ENCODE data around the gene U2SURP. TPM values are rescaled to one million over a fixed set of nuclear protein-coding genes. Genes with fewer than 3 reads are reported as not detected.
"Not testable (repeated sequence)": the region's sequence is repeated elsewhere in the genome, so short reads cannot be mapped to it uniquely, and the experiment has no call there.

The U2SURP gene
- total and polyA plus RNA-seq, 2 donors (not counting 1 experiment from before 2014, with no cell fraction given), result 39.1 to 44.8 TPM

GRCh38 chr3:143070977-143071551 is 69.7 kb downstream of the U2SURP start:
- H2AFZ ChIP-seq (ENCODE audit: low read length), result no peak overlapping the region
- H3K9me3 ChIP-seq (ENCODE audit: control insufficient read depth, insufficient read depth, low read depth, low read length), result no peaks in the 10 kb centered on the region
- H3K4me2 ChIP-seq (ENCODE audit: extremely low read depth, insufficient read depth, low read length), result no peak overlapping the region

GRCh38 chr3:143071776-143072175 is 70.4 kb downstream of the U2SURP start:
- Histone ChIP-seq H3K4me1 (ENCODE audit: control insufficient read depth, extremely low read depth, insufficient read depth, low read length) (peaks cover 4% of the 10 kb centered on the region), H3K36me3 (ENCODE audit: control insufficient read depth, insufficient read depth, low read length) (no peaks in the 10 kb centered on the region), H3K4me3 (replicated peaks in 1 of 4; ENCODE audit: control extremely low read depth in 1 of 4, insufficient read depth in 1 of 4, low read depth in 3 of 4, low read length in 4 of 4) (no peak overlapping the region), H2AFZ (ENCODE audit: low read length) (no peak overlapping the region), H3K27ac (ENCODE audit: insufficient read depth, low read length) (no peak overlapping the region), H3K9me3 (ENCODE audit: control insufficient read depth, insufficient read depth, low read depth, low read length) (no peaks in the 10 kb centered on the region), H3K79me2 (ENCODE audit: control insufficient read depth, insufficient read depth, low read length) (no peaks in the 10 kb centered on the region), H4K20me1 (ENCODE audit: control insufficient read depth, extremely low read depth, insufficient read depth, low read length) (no peaks in the 10 kb centered on the region), H3K4me2 (ENCODE audit: extremely low read depth, insufficient read depth, low read length) (no peak overlapping the region), H3K27me3 (ENCODE audit: control insufficient read depth, insufficient read depth, low read length) (no peaks in the 10 kb centered on the region), H3K9ac (ENCODE audit: insufficient read depth, low read length) (no peak overlapping the region)
- TF ChIP-seq EZH2 (IDR thresholded peaks at IDR 0.05; ENCODE audit: low read length, missing control alignments), result no peak
- TF ChIP-seq, protein P1, sequence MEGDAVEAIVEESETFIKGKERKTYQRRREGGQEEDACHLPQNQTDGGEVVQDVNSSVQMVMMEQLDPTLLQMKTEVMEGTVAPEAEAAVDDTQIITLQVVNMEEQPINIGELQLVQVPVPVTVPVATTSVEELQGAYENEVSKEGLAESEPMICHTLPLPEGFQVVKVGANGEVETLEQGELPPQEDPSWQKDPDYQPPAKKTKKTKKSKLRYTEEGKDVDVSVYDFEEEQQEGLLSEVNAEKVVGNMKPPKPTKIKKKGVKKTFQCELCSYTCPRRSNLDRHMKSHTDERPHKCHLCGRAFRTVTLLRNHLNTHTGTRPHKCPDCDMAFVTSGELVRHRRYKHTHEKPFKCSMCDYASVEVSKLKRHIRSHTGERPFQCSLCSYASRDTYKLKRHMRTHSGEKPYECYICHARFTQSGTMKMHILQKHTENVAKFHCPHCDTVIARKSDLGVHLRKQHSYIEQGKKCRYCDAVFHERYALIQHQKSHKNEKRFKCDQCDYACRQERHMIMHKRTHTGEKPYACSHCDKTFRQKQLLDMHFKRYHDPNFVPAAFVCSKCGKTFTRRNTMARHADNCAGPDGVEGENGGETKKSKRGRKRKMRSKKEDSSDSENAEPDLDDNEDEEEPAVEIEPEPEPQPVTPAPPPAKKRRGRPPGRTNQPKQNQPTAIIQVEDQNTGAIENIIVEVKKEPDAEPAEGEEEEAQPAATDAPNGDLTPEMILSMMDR (conservative IDR thresholded peaks at IDR 0.05 in 1 of 2, IDR thresholded peaks at IDR 0.05 in 1 of 2; ENCODE audit: low read depth in 1 of 2, low read length in 2 of 2), result no peak
- no peak for DNase-seq (ENCODE audit: low read depth in 2 of 2)

More at GRCh38 chr3:143070977-143071551, 69.7 kb downstream of the U2SURP start:
- Histone ChIP-seq H3K36me3 (ENCODE audit: control insufficient read depth, insufficient read depth, low read length) (no peaks in the 10 kb centered on the region), H3K27ac (ENCODE audit: insufficient read depth, low read length) (no peak overlapping the region), H3K4me3 (replicated peaks in 1 of 4; ENCODE audit: control extremely low read depth in 1 of 4, insufficient read depth in 1 of 4, low read depth in 3 of 4, low read length in 4 of 4) (no peak overlapping the region), H3K4me1 (ENCODE audit: control insufficient read depth, extremely low read depth, insufficient read depth, low read length) (peaks cover 4% of the 10 kb centered on the region), H4K20me1 (ENCODE audit: control insufficient read depth, extremely low read depth, insufficient read depth, low read length) (no peaks in the 10 kb centered on the region), H3K79me2 (ENCODE audit: control insufficient read depth, insufficient read depth, low read length) (no peaks in the 10 kb centered on the region), H3K27me3 (ENCODE audit: control insufficient read depth, insufficient read depth, low read length) (no peaks in the 10 kb centered on the region), H3K9ac (ENCODE audit: insufficient read depth, low read length) (no peak overlapping the region)
- peak; percentile 62 to 80 for DNase-seq (ENCODE audit: low read depth in 2 of 2)
- TF ChIP-seq, protein P1 (conservative IDR thresholded peaks at IDR 0.05 in 1 of 2, IDR thresholded peaks at IDR 0.05 in 1 of 2; ENCODE audit: low read depth in 1 of 2, low read length in 2 of 2), result no peak
- no peak for TF ChIP-seq EZH2 (IDR thresholded peaks at IDR 0.05; ENCODE audit: low read length, missing control alignments)

DNA sequence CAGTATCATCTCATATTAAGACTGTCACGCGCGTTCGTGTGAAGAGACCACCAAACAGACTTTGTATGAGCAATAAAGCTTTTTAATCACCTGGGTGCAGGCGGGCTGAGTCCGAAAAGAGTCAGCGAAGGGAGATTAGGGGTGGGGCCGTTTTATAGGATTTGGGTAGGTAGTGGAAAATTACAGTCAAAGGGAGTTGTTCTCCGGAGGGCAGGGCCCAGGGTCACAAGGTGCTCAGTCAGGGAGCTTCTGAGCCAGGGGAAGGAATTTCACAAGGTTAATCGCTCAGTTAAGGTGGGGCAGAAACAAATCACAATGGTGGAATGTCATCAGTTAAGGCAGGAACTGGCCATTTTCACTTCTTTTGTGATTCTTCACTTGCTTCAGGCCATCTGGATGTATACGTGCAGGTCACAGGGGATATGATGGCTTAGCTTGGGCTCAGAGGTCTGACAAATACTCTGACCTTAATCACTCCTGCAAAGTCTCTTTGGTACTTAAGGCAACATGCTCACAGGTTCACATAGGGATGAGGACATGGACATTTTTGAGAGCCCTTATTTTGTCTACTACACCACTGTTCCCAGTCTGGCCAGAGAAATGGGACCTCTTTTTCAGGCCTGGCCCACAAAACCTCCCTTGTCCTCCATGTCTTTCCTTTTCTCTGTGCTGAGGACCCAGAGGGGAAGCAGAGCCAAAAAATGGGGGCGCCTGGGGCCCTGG is 71.1 kb downstream of the U2SURP start:
- H3K36me3 ChIP-seq (ENCODE audit: control insufficient read depth, insufficient read depth, low read length); H2AFZ ChIP-seq (ENCODE audit: low read length): not testable (repeated sequence)

DNA sequence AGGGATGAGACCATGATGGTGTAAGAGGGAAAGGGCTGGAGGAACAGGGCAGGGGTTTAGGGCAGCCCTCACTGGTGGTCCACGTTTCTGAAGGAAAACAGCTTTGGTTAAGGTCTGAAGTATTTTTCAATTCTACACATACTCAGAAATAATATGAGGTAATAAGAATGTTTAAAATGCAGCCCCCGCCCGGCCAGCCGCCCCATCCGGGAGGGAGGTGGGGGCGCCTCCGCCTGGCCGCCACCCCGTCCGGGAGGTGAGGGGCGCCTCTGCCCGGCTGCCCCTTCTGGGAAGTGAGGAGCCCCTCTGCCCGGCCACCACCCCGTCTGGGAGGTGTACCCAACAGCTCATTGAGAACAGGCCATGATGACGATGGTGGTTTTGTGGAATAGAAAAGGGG is 72.2 kb downstream of the U2SURP start:
- not testable (repeated sequence) for H4K20me1 ChIP-seq (ENCODE audit: control insufficient read depth, extremely low read depth, insufficient read depth, low read length); DNase-seq (ENCODE audit: low read depth in 2 of 2); H3K27ac ChIP-seq (ENCODE audit: insufficient read depth, low read length); H3K36me3 ChIP-seq (ENCODE audit: control insufficient read depth, insufficient read depth, low read length); H3K4me3 ChIP-seq (replicated peaks in 1 of 4; ENCODE audit: control extremely low read depth in 1 of 4, insufficient read depth in 1 of 4, low read depth in 3 of 4, low read length in 4 of 4); H3K4me1 ChIP-seq (ENCODE audit: control insufficient read depth, extremely low read depth, insufficient read depth, low read length); H3K4me2 ChIP-seq (ENCODE audit: extremely low read depth, insufficient read depth, low read length); H3K9me3 ChIP-seq (ENCODE audit: control insufficient read depth, insufficient read depth, low read depth, low read length); H3K9ac ChIP-seq (ENCODE audit: insufficient read depth, low read length); H2AFZ ChIP-seq (ENCODE audit: low read length); H3K27me3 ChIP-seq (ENCODE audit: control insufficient read depth, insufficient read depth, low read length); H3K79me2 ChIP-seq (ENCODE audit: control insufficient read depth, insufficient read depth, low read length)

More for the DNA sequence above, 71.1 kb downstream of the U2SURP start:
- H3K27ac ChIP-seq (ENCODE audit: insufficient read depth, low read length); H4K20me1 ChIP-seq (ENCODE audit: control insufficient read depth, extremely low read depth, insufficient read depth, low read length); H3K9ac ChIP-seq (ENCODE audit: insufficient read depth, low read length); H3K4me1 ChIP-seq (ENCODE audit: control insufficient read depth, extremely low read depth, insufficient read depth, low read length); H3K4me3 ChIP-seq (replicated peaks in 1 of 4; ENCODE audit: control extremely low read depth in 1 of 4, insufficient read depth in 1 of 4, low read depth in 3 of 4, low read length in 4 of 4); H3K9me3 ChIP-seq (ENCODE audit: control insufficient read depth, insufficient read depth, low read depth, low read length); H3K4me2 ChIP-seq (ENCODE audit: extremely low read depth, insufficient read depth, low read length); DNase-seq (ENCODE audit: low read depth in 2 of 2); H3K79me2 ChIP-seq (ENCODE audit: control insufficient read depth, insufficient read depth, low read length); H3K27me3 ChIP-seq (ENCODE audit: control insufficient read depth, insufficient read depth, low read length): not testable (repeated sequence)

GRCh38 chr3:143073983-143074382 is 72.6 kb downstream of the U2SURP start:
- not testable (repeated sequence) for H4K20me1 ChIP-seq (ENCODE audit: control insufficient read depth, extremely low read depth, insufficient read depth, low read length); H3K79me2 ChIP-seq (ENCODE audit: control insufficient read depth, insufficient read depth, low read length); H2AFZ ChIP-seq (ENCODE audit: low read length); H3K9ac ChIP-seq (ENCODE audit: insufficient read depth, low read length); H3K27ac ChIP-seq (ENCODE audit: insufficient read depth, low read length); H3K4me2 ChIP-seq (ENCODE audit: extremely low read depth, insufficient read depth, low read length); H3K9me3 ChIP-seq (ENCODE audit: control insufficient read depth, insufficient read depth, low read depth, low read length); H3K36me3 ChIP-seq (ENCODE audit: control insufficient read depth, insufficient read depth, low read length); H3K4me3 ChIP-seq (replicated peaks in 1 of 4; ENCODE audit: control extremely low read depth in 1 of 4, insufficient read depth in 1 of 4, low read depth in 3 of 4, low read length in 4 of 4); H3K4me1 ChIP-seq (ENCODE audit: control insufficient read depth, extremely low read depth, insufficient read depth, low read length); H3K27me3 ChIP-seq (ENCODE audit: control insufficient read depth, insufficient read depth, low read length); DNase-seq (ENCODE audit: low read depth in 2 of 2)

Measured in fibroblast of lung (primary cell).